H1 (cell line): Measurements from ENCODE around the gene HSPA6. TPM values are rescaled to one million over a fixed set of nuclear protein-coding genes. Genes with fewer than 3 reads are reported as not detected.

Source experiments
- CTCF ChIA-PET: fragments of 300-600 bp; sonication (Branson Sonifier 250); formaldehyde crosslinking; loops from one replicate; lab custom pipeline; 2021; ENCODE audit not compliant: partially characterized antibody; lab: Charles Lee
- POLR2A ChIA-PET: fragments of 300-600 bp; sonication (Branson Sonifier 250); formaldehyde crosslinking; loops from one replicate; lab custom pipeline; 2021; ENCODE audit warnings: inconsistent platforms; ENCODE audit not compliant: partially characterized antibody; lab: Charles Lee
- DNase-seq, 2 experiments: peaks; one replicate each; pipeline versions ENCODE4 v3.0.0 to v3.0.0-alpha.2; 2010 to 2022; ENCODE audit warnings: low spot score in 2 of 2, low read depth in 1 of 2, mixed read lengths in 1 of 2
- FAIRE-seq: peaks from 2 replicates; lab custom pipeline; 2011; peaks lifted over from hg19 to GRCh38; lab: Jason Lieb, UNC
- H2AFZ ChIP-seq: 2 replicates; pipeline ENCODE4 v1.8.1; 2012; ENCODE audit warnings: low read length, inconsistent platforms
- H2AK5ac ChIP-seq: 2 replicates; pipeline ENCODE4 v1.6.1; 2013; ENCODE audit warnings: low read depth, low read length
- H2BK120ac ChIP-seq: replicated peaks from 2 replicates; pipeline ENCODE3; 2013; ENCODE audit warnings: low read depth, low read length, inconsistent platforms
- H2BK12ac ChIP-seq: 2 replicates; pipeline ENCODE4 v1.6.1; 2013; ENCODE audit warnings: low read depth, low read length
- H2BK15ac ChIP-seq: 2 replicates; pipeline ENCODE4 v1.6.1; 2013; ENCODE audit warnings: low read length
- H2BK20ac ChIP-seq: 2 replicates; pipeline ENCODE4 v1.6.1; 2013; ENCODE audit warnings: low read length
- H2BK5ac ChIP-seq: 2 replicates; pipeline ENCODE4 v1.6.1; 2013; ENCODE audit warnings: low read depth, low read length
- H3K14ac ChIP-seq: 2 replicates; pipeline ENCODE4 v1.6.1; 2013; ENCODE audit warnings: inconsistent platforms; ENCODE audit not compliant: insufficient read length
- H3K18ac ChIP-seq: 2 replicates; pipeline ENCODE4 v1.6.1; 2013; ENCODE audit warnings: low read length; ENCODE audit errors: extremely low read depth
- H3K23ac ChIP-seq: 2 replicates; pipeline ENCODE4 v1.6.1; 2013; ENCODE audit warnings: inconsistent platforms; ENCODE audit not compliant: insufficient read length
- H3K23me2 ChIP-seq: 2 replicates; pipeline ENCODE4 v1.6.1; 2013; ENCODE audit warnings: low read depth, low read length
- H3K27ac ChIP-seq: 2 replicates; pipeline ENCODE4 v1.6.1; 2011; ENCODE audit warnings: low read depth, low read length, inconsistent platforms
- H3K27me3 ChIP-seq, 4 experiments: replicated peaks in 1 of 4; 1 replicate in 1 of 4; 2 replicates in 3 of 4; pipeline versions ENCODE4 v1.6.1 to v1.8.1; 2011 to 2013; ENCODE audit warnings: low read length in 3 of 4, mild to moderate bottlenecking in 3 of 4, inconsistent platforms in 2 of 4, mixed read lengths in 2 of 4, moderate library complexity in 1 of 4; ENCODE audit not compliant: control insufficient read depth in 3 of 4, insufficient read depth in 3 of 4; ENCODE audit errors: extremely low read depth in 1 of 4
- H3K36me3 ChIP-seq, 4 experiments: 2 replicates each; pipeline versions ENCODE4 v1.6.1 to v1.8.1; 2011 to 2013; ENCODE audit warnings: mild to moderate bottlenecking in 4 of 4, low read length in 3 of 4, moderate library complexity in 2 of 4, control low read depth in 1 of 4, inconsistent platforms in 1 of 4; ENCODE audit not compliant: insufficient read depth in 4 of 4, control insufficient read depth in 2 of 4
- H3K4ac ChIP-seq: replicated peaks from 2 replicates; pipeline ENCODE3; 2013; ENCODE audit warnings: low read length, low read depth, mixed read lengths, inconsistent platforms; ENCODE audit not compliant: insufficient read length
- H3K4me1 ChIP-seq, 4 experiments: replicated peaks in 1 of 4; 1 replicate in 1 of 4; 2 replicates in 3 of 4; pipeline versions ENCODE4 v1.6.1 to v1.8.1; 2011 to 2013; ENCODE audit warnings: low read length in 3 of 4, inconsistent platforms in 2 of 4, mixed read lengths in 1 of 4; ENCODE audit not compliant: insufficient read depth in 4 of 4, control insufficient read depth in 3 of 4
- H3K4me2 ChIP-seq, 2 experiments: 2 replicates each; pipeline versions ENCODE4 v1.6.1 to v1.8.1; 2011 to 2013; ENCODE audit warnings: low read depth in 2 of 2, low read length in 2 of 2, control low read depth in 1 of 2, inconsistent platforms in 1 of 2, mild to moderate bottlenecking in 1 of 2; ENCODE audit not compliant: insufficient read depth in 1 of 2
- H3K4me3 ChIP-seq, 4 experiments: fragments of 200-600, 300-600 bp in 1 of 4; sonication (generic), shearing (Covaris generic), sonication (Bioruptor Twin) in 1 of 4; 2 replicates each; pipeline versions ENCODE4 v1.5.1 to v1.8.1; 2011 to 2016; ENCODE audit warnings: low read length in 4 of 4, low read depth in 3 of 4, control low read depth in 2 of 4, inconsistent platforms in 2 of 4, mild to moderate bottlenecking in 2 of 4, mixed read lengths in 1 of 4, moderate library complexity in 1 of 4; ENCODE audit not compliant: insufficient read depth in 2 of 4; ENCODE audit errors: extremely low read depth in 1 of 4
- H3K56ac ChIP-seq: replicated peaks from 2 replicates; pipeline ENCODE3; 2013; ENCODE audit warnings: low read depth, mild to moderate bottlenecking, mixed read lengths, low read length, inconsistent platforms; ENCODE audit not compliant: insufficient read length
- H3K79me1 ChIP-seq: 2 replicates; pipeline ENCODE4 v1.6.1; 2013; ENCODE audit warnings: low read depth, low read length, control low read depth
- H3K79me2 ChIP-seq, 2 experiments: 2 replicates each; pipeline versions ENCODE4 v1.6.1 to v1.8.1; 2012 to 2013; ENCODE audit warnings: low read length in 2 of 2, mild to moderate bottlenecking in 2 of 2, inconsistent platforms in 1 of 2; ENCODE audit not compliant: insufficient read depth in 2 of 2, control insufficient read depth in 1 of 2
- H3K9ac ChIP-seq, 4 experiments: replicated peaks in 1 of 4; 1 replicate in 1 of 4; 2 replicates in 3 of 4; pipeline versions ENCODE4 v1.6.1 to v1.8.1; 2011 to 2013; ENCODE audit warnings: low read depth in 3 of 4, low read length in 3 of 4, control low read depth in 2 of 4, mild to moderate bottlenecking in 2 of 4, moderate library complexity in 2 of 4, inconsistent platforms in 1 of 4; ENCODE audit errors: extremely low read depth in 1 of 4
- H3K9me3 ChIP-seq, 2 experiments: 2 replicates each; pipeline versions ENCODE4 v1.6.1 to v1.8.1; 2012 to 2013; ENCODE audit warnings: mild to moderate bottlenecking in 2 of 2, moderate library complexity in 2 of 2, control low read depth in 1 of 2, inconsistent platforms in 1 of 2, low read depth in 1 of 2, low read length in 1 of 2, mixed read lengths in 1 of 2; ENCODE audit not compliant: insufficient read depth in 2 of 2
- H4K20me1 ChIP-seq, 2 experiments: replicated peaks in 1 of 2; 2 replicates each; pipeline versions ENCODE3 to v1.8.1; 2011 to 2013; ENCODE audit warnings: inconsistent platforms in 2 of 2, low read length in 2 of 2, mild to moderate bottlenecking in 1 of 2; ENCODE audit not compliant: insufficient read depth in 2 of 2, control insufficient read depth in 1 of 2
- H4K5ac ChIP-seq: 2 replicates; pipeline ENCODE4 v1.6.1; 2013; ENCODE audit warnings: low read length, low read depth, mixed read lengths, inconsistent platforms; ENCODE audit not compliant: insufficient read length
- H4K8ac ChIP-seq: 2 replicates; pipeline ENCODE4 v1.8.0; 2013; ENCODE audit warnings: mild to moderate bottlenecking, moderate library complexity, low read length, inconsistent platforms; ENCODE audit not compliant: insufficient read depth; ENCODE audit errors: extremely low read depth
- H4K91ac ChIP-seq: replicated peaks from 2 replicates; pipeline ENCODE3; 2013; ENCODE audit warnings: low read length, mixed read lengths, inconsistent platforms; ENCODE audit not compliant: insufficient read length
- JUN ChIP-seq: IDR thresholded peaks from 2 replicates; pipeline ENCODE4 v1.6.1; 2011; ENCODE audit warnings: low read depth, mild to moderate bottlenecking, improper control_type of control experiment, low read length
- POLR2A ChIP-seq, 2 experiments: IDR thresholded peaks; 1 replicate in 1 of 2; 2 replicates in 1 of 2; pipeline ENCODE4 v1.6.1; 2011; ENCODE audit warnings: low read depth in 2 of 2, low read length in 2 of 2, mild to moderate bottlenecking in 2 of 2; ENCODE audit errors: control extremely low read depth in 1 of 2
- POU5F1 ChIP-seq: IDR thresholded peaks from 2 replicates; pipeline ENCODE4 v1.6.1; 2011; ENCODE audit warnings: low read depth, mild to moderate bottlenecking, low read length, moderate library complexity
- SUZ12 ChIP-seq: fragments of 200-600 bp; sonication (generic); IDR thresholded peaks from 2 replicates; pipeline ENCODE4 v1.6.1; 2012; ENCODE audit warnings: mild to moderate bottlenecking, inconsistent platforms, low read length, moderate library complexity, mixed read lengths
- YY1 ChIP-seq: IDR thresholded peaks from 2 replicates; pipeline ENCODE4 v1.6.1; 2011; ENCODE audit warnings: low read depth, mild to moderate bottlenecking, low read length
- WGBS, 2 experiments: shearing (Covaris generic) in 1 of 2; methylation state at CpG; one replicate each; pipeline versions ENCODE4 v1.1.6 to v1.1.7; 2013 to 2015; ENCODE audit warnings: low lambda C conversion rate in 2 of 2, mixed read lengths in 2 of 2, inconsistent platforms in 1 of 2, low coverage in 1 of 2, missing lambda C conversion rate in 1 of 2; ENCODE audit not compliant: insufficient replicate concordance in 2 of 2, insufficient coverage in 1 of 2, insufficient read length in 1 of 2; ENCODE audit errors: extremely low coverage in 1 of 2, missing lambda C conversion rate in 1 of 2; 5-methylcytosine and 5-hydroxymethylcytosine counted together
- polyA plus RNA-seq, 7 experiments: library from polyadenylated mRNA; depleted of rRNA in 3 of 7; stranded (reverse) in 5 of 7; unstranded in 2 of 7; fragments of >200 nt in 5 of 7; fragments of 200-250 nt in 2 of 7; gene quantifications; 1 replicate in 5 of 7; 2 replicates in 1 of 7; 4 replicates in 1 of 7; pipeline versions ENCODE4 v1.2.1 to v1.2.3, GENCODE V29; 2011 to 2013; ENCODE audit warnings: missing spikeins in 2 of 7, mixed read lengths in 2 of 7
- total RNA-seq: library from RNA; stranded (reverse); fragmentation: NEBNext Ultra II Directional; extraction: Animal tissue kit (Norgen Biotek cat#: 25700); gene quantifications from 2 replicates; pipeline ENCODE4 v1.2.1, GENCODE V29; 2021
- TF ChIP-seq, protein P1 (sequence below): IDR thresholded peaks from 2 replicates; pipeline ENCODE4 v1.6.1; 2012; ENCODE audit warnings: inconsistent platforms

Gene HSPA6
- total and polyA plus RNA-seq, 2 of the 8 experiments (the other 6 are each of a cell fraction or from before 2014, with no cell fraction given), result 0.06 to 0.15 TPM

DNA sequence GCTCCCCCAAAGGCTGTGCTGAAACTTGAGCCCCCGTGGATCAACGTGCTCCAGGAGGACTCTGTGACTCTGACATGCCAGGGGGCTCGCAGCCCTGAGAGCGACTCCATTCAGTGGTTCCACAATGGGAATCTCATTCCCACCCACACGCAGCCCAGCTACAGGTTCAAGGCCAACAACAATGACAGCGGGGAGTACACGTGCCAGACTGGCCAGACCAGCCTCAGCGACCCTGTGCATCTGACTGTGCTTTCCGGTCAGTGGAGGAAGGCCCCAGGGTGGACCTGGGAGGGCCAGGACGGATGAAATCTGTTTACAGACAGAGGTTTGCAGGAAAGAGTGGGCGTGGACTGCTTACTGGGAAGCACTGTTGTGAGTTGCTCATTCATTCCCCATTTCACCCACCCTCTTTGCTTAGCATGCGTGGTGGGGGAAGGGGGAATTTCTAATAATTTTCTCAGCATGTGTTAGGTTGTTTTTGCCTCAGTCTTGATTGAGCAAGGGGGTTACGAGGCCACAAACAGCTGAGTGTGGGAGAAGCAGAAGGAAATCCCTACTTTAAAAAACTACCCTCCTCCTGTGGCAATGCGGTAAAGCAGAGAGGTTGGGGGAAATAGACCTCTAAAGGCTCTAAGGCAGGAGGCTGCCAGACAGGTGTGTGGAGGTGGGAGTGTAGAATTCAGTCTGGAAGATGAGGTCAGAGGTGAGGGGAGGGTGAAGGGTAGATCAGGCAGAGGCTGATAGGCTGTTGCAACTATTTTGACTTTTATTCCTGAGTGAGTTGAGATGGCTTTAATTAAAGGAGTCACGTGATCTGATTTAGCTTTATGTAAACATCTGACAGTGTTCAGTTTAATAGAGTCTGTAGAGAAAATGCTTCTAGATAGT is 17.8 kb upstream of the HSPA6 start:
- CTCF ChIA-PET, result interaction anchor here (0.6 to 1.6 kb wide), 4 partner anchors 9 to 243 kb away, joined by 3 to 10 read pairs (median 4); partner anchors contain the start of gene DUSP12
- POLR2A ChIA-PET, result interaction anchor here (0.7 to 1.1 kb wide), 2 partner anchors 33 to 243 kb away, joined by 3 read pairs; partner anchors contain the start of gene DUSP12
- FAIRE-seq, result no peak
- H4K20me1 ChIP-seq, result no peaks in the 10 kb centered on the region
- no peak overlapping the region for H3K4ac ChIP-seq
- no peaks in the 10 kb centered on the region; a peak in 1 of 7 replicates for H3K27me3 ChIP-seq
- H3K4me3 ChIP-seq, result no peak overlapping the region
- no peak for DNase-seq
- H2AK5ac ChIP-seq, result no peak overlapping the region
- H3K9me3 ChIP-seq, result no peaks in the 10 kb centered on the region
- no peaks in the 10 kb centered on the region for H3K36me3 ChIP-seq
- TF ChIP-seq POU5F1 (no peak), JUN (no peak), YY1 (no peak), SUZ12 (no peak), POLR2A (IDR thresholded peaks at IDR 0.05; ENCODE audit: control extremely low read depth in 1 of 2, low read depth in 2 of 2, low read length in 2 of 2) (no peak)
- TF ChIP-seq, protein P1, sequence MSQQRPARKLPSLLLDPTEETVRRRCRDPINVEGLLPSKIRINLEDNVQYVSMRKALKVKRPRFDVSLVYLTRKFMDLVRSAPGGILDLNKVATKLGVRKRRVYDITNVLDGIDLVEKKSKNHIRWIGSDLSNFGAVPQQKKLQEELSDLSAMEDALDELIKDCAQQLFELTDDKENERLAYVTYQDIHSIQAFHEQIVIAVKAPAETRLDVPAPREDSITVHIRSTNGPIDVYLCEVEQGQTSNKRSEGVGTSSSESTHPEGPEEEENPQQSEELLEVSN, result no peak
- TF ChIP-seq, all 59 proteins: peak for 0
- Histone ChIP-seq H2BK5ac (no peak overlapping the region), H3K79me1 (no peaks in the 10 kb centered on the region), H3K23ac (no peak overlapping the region), H3K14ac (no peak overlapping the region), H3K27ac (no peak overlapping the region), H2BK15ac (no peak overlapping the region), H3K4me1 (peaks cover 0 to 6% (median 0%) of the 10 kb centered on the region in 4 experiments; a peak in 3 of 7 replicates), H2BK120ac (no peak overlapping the region), H3K9ac (no peak overlapping the region), H3K56ac (no peak overlapping the region), H2AFZ (peak overlapping the region; percentile 97), H3K4me2 (0 out of 4 replicates have a peak overlapping the region, but pooled peaks of 1 of the 2 experiments have one; percentile 21), H4K8ac (no peak overlapping the region), H4K5ac (no peak overlapping the region), H4K91ac (no peak overlapping the region), H3K79me2 (no peaks in the 10 kb centered on the region), H2BK20ac (no peak overlapping the region), H2BK12ac (no peak overlapping the region), H3K23me2 (no peaks in the 10 kb centered on the region), H3K18ac (no peak overlapping the region)
- 76% methylated on average over 14 of the region's 15 CpGs; no CpG with 5 or more reads in 1 of the 2 experiments for WGBS, 2 experiments
